ENCODE data around the gene ARHGAP27.
"Not testable (repeated sequence)": the region's sequence is repeated elsewhere in the genome, so short reads cannot be mapped to it uniquely, and the experiment has no call there.

The ARHGAP27 gene

GRCh38 chr17:45357364-45357997 is 75.2 kb downstream of the ARHGAP27 start:
- Histone ChIP-seq H3K27ac (ENCODE audit: low read length) (no peak overlapping the region), H3K9ac (ENCODE audit: low read depth, low read length) (no peak overlapping the region), H3K4me1 (ENCODE audit: insufficient read depth, low read length) (no peaks in the 10 kb centered on the region), H3K36me3 (ENCODE audit: insufficient read depth, low read depth, low read length) (no peaks in the 10 kb centered on the region), H3K27me3 (ENCODE audit: insufficient read depth, low read length) (no peaks in the 10 kb centered on the region), H3K4me3 (ENCODE audit: low read length) (no peak overlapping the region), H3K9me3 (ENCODE audit: insufficient read depth, low read depth, low read length) (no peaks in the 10 kb centered on the region)

GRCh38 chr17:45355087-45355486 is 77.6 kb downstream of the ARHGAP27 start:
- no peak overlapping the region for H3K9ac ChIP-seq (ENCODE audit: low read depth, low read length)
- H3K4me3 ChIP-seq (ENCODE audit: low read length) = no peak overlapping the region
- no peaks in the 10 kb centered on the region for H3K27me3 ChIP-seq (ENCODE audit: insufficient read depth, low read length)
- no peak overlapping the region for H3K27ac ChIP-seq (ENCODE audit: low read length)
- H3K9me3 ChIP-seq (ENCODE audit: insufficient read depth, low read depth, low read length) = no peaks in the 10 kb centered on the region
- H3K4me1 ChIP-seq (ENCODE audit: insufficient read depth, low read length) = no peaks in the 10 kb centered on the region
- no peaks in the 10 kb centered on the region for H3K36me3 ChIP-seq (ENCODE audit: insufficient read depth, low read depth, low read length)

DNA sequence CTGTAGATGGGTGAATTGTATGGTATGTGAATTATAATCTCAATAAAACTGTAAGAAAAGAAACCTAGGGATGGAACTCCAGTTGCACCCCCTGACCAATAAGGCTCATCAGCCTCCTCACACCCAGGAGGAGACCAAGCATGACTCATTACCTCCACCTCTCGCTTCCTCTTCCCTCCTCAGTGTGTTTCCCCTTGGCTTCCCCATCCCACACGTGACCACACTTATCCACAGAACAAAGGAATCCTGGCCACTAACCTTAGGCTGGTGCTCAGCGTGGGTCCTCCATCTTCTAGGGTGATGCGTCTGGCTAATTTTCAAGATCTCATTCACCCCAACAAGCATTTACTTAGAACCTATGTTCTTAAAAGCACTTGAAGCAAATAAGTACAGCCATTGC is 79.6 kb downstream of the ARHGAP27 start:
- no peaks in the 10 kb centered on the region for H3K4me1 ChIP-seq (ENCODE audit: insufficient read depth, low read length)
- H3K4me3 ChIP-seq (ENCODE audit: low read length) = no peak overlapping the region
- no peaks in the 10 kb centered on the region for H3K9me3 ChIP-seq (ENCODE audit: insufficient read depth, low read depth, low read length)
- H3K36me3 ChIP-seq (ENCODE audit: insufficient read depth, low read depth, low read length) = no peaks in the 10 kb centered on the region
- no peak overlapping the region for H3K9ac ChIP-seq (ENCODE audit: low read depth, low read length)
- H3K27ac ChIP-seq (ENCODE audit: low read length) = no peak overlapping the region
- H3K27me3 ChIP-seq (ENCODE audit: insufficient read depth, low read length) = no peaks in the 10 kb centered on the region

DNA sequence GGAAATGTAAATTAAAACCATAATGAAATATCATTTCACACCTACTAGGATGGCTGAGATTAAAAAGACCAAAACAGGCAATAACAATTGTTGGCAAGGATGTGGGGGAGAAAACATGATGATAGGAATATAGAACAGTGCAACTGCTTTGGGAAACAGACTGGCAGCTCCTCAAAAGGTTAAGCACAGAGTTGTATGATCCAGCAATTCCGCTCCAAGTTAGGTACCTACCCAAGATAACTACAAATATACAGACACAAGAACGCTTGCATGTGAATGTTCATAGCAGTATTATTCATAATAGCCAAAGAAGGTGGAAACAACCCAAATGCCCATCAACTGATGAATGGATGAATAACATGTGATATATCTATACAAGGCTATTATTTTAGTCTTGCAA is 80.8 kb downstream of the ARHGAP27 start:
- H3K27ac ChIP-seq (ENCODE audit: low read length) = no peak overlapping the region
- no peaks in the 10 kb centered on the region for H3K36me3 ChIP-seq (ENCODE audit: insufficient read depth, low read depth, low read length)
- no peak overlapping the region for H3K9ac ChIP-seq (ENCODE audit: low read depth, low read length)
- H3K4me1 ChIP-seq (ENCODE audit: insufficient read depth, low read length) = no peaks in the 10 kb centered on the region
- no peak overlapping the region for H3K4me3 ChIP-seq (ENCODE audit: low read length)
- no peaks in the 10 kb centered on the region for H3K27me3 ChIP-seq (ENCODE audit: insufficient read depth, low read length)
- H3K9me3 ChIP-seq (ENCODE audit: insufficient read depth, low read depth, low read length) = no peaks in the 10 kb centered on the region

GRCh38 chr17:45347444-45347843 is 85.2 kb downstream of the ARHGAP27 start:
- no peak overlapping the region for H3K27ac ChIP-seq (ENCODE audit: low read length)
- H3K4me3 ChIP-seq (ENCODE audit: low read length) = no peak overlapping the region
- no peaks in the 10 kb centered on the region for H3K4me1 ChIP-seq (ENCODE audit: insufficient read depth, low read length)
- no peaks in the 10 kb centered on the region for H3K9me3 ChIP-seq (ENCODE audit: insufficient read depth, low read depth, low read length)
- H3K27me3 ChIP-seq (ENCODE audit: insufficient read depth, low read length) = no peaks in the 10 kb centered on the region
- no peaks in the 10 kb centered on the region for H3K36me3 ChIP-seq (ENCODE audit: insufficient read depth, low read depth, low read length)
- H3K9ac ChIP-seq (ENCODE audit: low read depth, low read length) = no peak overlapping the region

DNA sequence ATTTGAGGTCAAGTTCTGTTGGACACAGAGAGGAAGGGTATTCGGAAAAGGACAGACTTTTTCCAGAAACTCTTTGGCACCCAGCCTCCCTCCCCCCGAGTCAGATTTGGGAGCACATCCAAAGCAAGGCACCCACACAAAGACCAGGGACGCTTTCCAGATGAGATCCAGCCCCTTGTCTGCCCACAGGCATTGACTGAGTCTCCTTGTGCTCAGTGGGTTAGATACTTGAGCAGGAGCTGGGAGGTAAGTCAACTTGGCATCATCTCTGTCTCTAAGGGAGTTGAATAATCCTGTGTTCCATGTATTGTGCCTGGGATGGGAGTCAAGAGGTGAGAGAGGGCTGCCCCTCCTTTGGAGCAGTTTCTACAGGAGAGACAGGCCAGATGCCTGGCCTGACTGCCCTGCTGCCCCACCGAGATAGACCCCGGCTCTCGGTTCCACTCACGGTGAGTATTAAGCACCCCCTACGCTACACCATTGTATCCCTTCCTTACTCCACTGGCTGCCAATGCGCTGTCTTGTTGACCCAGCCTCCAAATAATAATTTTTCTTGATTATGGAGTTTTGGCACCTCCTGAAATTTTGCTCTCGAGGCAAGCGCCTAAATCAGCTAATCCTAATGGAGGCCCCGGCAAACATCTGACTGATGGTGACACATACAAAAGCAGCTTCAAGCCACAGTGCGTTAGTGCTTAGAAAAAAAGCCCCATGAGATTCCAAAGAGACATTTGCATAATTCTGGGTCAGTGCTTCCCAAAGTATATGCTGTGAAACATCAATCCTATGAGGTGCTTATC is 86.3 kb downstream of the ARHGAP27 start:
- no peak overlapping the region for H3K9ac ChIP-seq (ENCODE audit: low read depth, low read length)
- no peaks in the 10 kb centered on the region for H3K9me3 ChIP-seq (ENCODE audit: insufficient read depth, low read depth, low read length)
- H3K4me3 ChIP-seq (ENCODE audit: low read length) = no peak overlapping the region
- H3K27ac ChIP-seq (ENCODE audit: low read length) = no peak overlapping the region
- H3K27me3 ChIP-seq (ENCODE audit: insufficient read depth, low read length) = no peaks in the 10 kb centered on the region
- no peaks in the 10 kb centered on the region for H3K36me3 ChIP-seq (ENCODE audit: insufficient read depth, low read depth, low read length)
- H3K4me1 ChIP-seq (ENCODE audit: insufficient read depth, low read length) = peaks cover 5% of the 10 kb centered on the region; the same call in 1 of the 2 replicates

- H3K27ac ChIP-seq (ENCODE audit: low read length) = no peak overlapping the region
- no peak overlapping the region for H3K4me3 ChIP-seq (ENCODE audit: low read length)
- H3K9ac ChIP-seq (ENCODE audit: low read depth, low read length) = no peak overlapping the region
- no peaks in the 10 kb centered on the region for H3K36me3 ChIP-seq (ENCODE audit: insufficient read depth, low read depth, low read length)
- H3K27me3 ChIP-seq (ENCODE audit: insufficient read depth, low read length) = no peaks in the 10 kb centered on the region
- H3K4me1 ChIP-seq (ENCODE audit: insufficient read depth, low read length) = peaks cover 5% of the 10 kb centered on the region; the same call in 1 of the 2 replicates
- H3K9me3 ChIP-seq (ENCODE audit: insufficient read depth, low read depth, low read length) = no peaks in the 10 kb centered on the region
Observed at GRCh38 chr17:45345554-45346215, 87.0 kb downstream of the ARHGAP27 start.

DNA sequence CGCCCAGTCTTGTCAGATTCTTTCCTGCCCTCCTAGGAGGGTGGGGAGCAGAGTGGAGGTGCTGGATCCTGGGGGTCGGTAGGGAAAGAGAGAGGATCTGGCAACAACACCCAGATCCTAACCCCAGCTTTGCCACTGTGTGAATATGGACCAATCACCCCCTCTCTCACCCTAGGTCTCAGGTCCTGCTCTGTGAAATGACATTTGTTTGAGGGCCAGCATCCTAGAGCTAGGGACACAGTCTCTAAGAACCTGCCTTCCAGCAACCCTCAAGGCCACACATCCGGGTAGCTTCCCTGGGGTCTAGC is 87.5 kb downstream of the ARHGAP27 start:
- no peak overlapping the region for H3K4me3 ChIP-seq (ENCODE audit: low read length)
- H3K4me1 ChIP-seq (ENCODE audit: insufficient read depth, low read length) = peaks cover 5% of the 10 kb centered on the region; the same call in 1 of the 2 replicates
- no peak overlapping the region for H3K27ac ChIP-seq (ENCODE audit: low read length)
- H3K36me3 ChIP-seq (ENCODE audit: insufficient read depth, low read depth, low read length) = no peaks in the 10 kb centered on the region
- H3K9me3 ChIP-seq (ENCODE audit: insufficient read depth, low read depth, low read length) = no peaks in the 10 kb centered on the region
- H3K27me3 ChIP-seq (ENCODE audit: insufficient read depth, low read length) = no peaks in the 10 kb centered on the region
- no peak overlapping the region for H3K9ac ChIP-seq (ENCODE audit: low read depth, low read length)

- H3K9me3 ChIP-seq (ENCODE audit: insufficient read depth, low read depth, low read length); H3K4me1 ChIP-seq (ENCODE audit: insufficient read depth, low read length); H3K36me3 ChIP-seq (ENCODE audit: insufficient read depth, low read depth, low read length); H3K27me3 ChIP-seq (ENCODE audit: insufficient read depth, low read length); H3K27ac ChIP-seq (ENCODE audit: low read length); H3K9ac ChIP-seq (ENCODE audit: low read depth, low read length); H3K4me3 ChIP-seq (ENCODE audit: low read length): not testable (repeated sequence)
Observed at GRCh38 chr17:45343967-45344664, 88.6 kb downstream of the ARHGAP27 start.
